Type B pancreatic cell (in vitro differentiated cells): ENCODE data around the gene TBC1D14. TPM values are rescaled to one million over a fixed set of nuclear protein-coding genes. Genes with fewer than 3 reads are reported as not detected.

Source experiments
- DNase-seq: peaks from one replicate; pipeline ENCODE4 v3.0.0; 2021; ENCODE audit warnings: mixed read lengths; ENCODE audit not compliant: unreplicated experiment; ENCODE audit errors: extremely low spot score
- H3K27ac Mint-ChIP-seq: 2 replicates; pipeline ENCODE4 v1.8.0; 2021; ENCODE audit warnings: mild to moderate bottlenecking, mixed read lengths
- H3K27me3 Mint-ChIP-seq: 2 replicates; pipeline ENCODE4 v1.8.0; 2021; ENCODE audit warnings: mixed read lengths
- H3K36me3 Mint-ChIP-seq: 2 replicates; pipeline ENCODE4 v1.8.0; 2021; ENCODE audit warnings: mixed read lengths
- H3K4me1 Mint-ChIP-seq: one replicate; pipeline ENCODE4 v1.8.0; 2021; ENCODE audit warnings: mixed read lengths; ENCODE audit not compliant: unreplicated experiment
- H3K4me3 Mint-ChIP-seq: 2 replicates; pipeline ENCODE4 v1.8.0; 2021; ENCODE audit warnings: mild to moderate bottlenecking, mixed read lengths
- H3K9me3 Mint-ChIP-seq: 2 replicates; pipeline ENCODE4 v1.8.0; 2021; ENCODE audit warnings: mixed read lengths
- CTCF ChIP-seq: fragments of 200-600 bp; sonication (generic); conservative IDR thresholded peaks from 2 replicates; pipeline ENCODE4 v1.5.0; 2021; ENCODE audit warnings: antibody characterized with exemption, mild to moderate bottlenecking
- total RNA-seq: library from RNA; stranded (reverse); gene quantifications from 2 replicates; pipeline ENCODE4 v1.2.1, GENCODE V29; 2021; ENCODE audit warnings: low replicate concordance

Gene TBC1D14
- total RNA-seq, 1 donor from 2014 or later: 55.9 TPM

- peaks cover 10% of the 10 kb centered on the region for H3K27me3 Mint-ChIP-seq
- H3K36me3 Mint-ChIP-seq: peaks cover under 1% of the 10 kb centered on the region
- peak; percentile 21 for TF ChIP-seq CTCF
- H3K27ac Mint-ChIP-seq: peak overlapping the region; percentile 1
- no peak overlapping the region for H3K4me3 Mint-ChIP-seq
- H3K9me3 Mint-ChIP-seq: no peaks in the 10 kb centered on the region
- no peak for DNase-seq
- peaks cover 11% of the 10 kb centered on the region for H3K4me1 Mint-ChIP-seq
These were observed 127.8 kb downstream of the TBC1D14 start for GRCh38 chr4:7037425-7037824.

GRCh38 chr4:7040765-7041164, 131.1 kb downstream of the TBC1D14 start:
- no peak for DNase-seq
- no peaks in the 10 kb centered on the region for H3K9me3 Mint-ChIP-seq
- H3K4me1 Mint-ChIP-seq: peaks cover 26% of the 10 kb centered on the region
- H3K4me3 Mint-ChIP-seq: no peak overlapping the region
- H3K36me3 Mint-ChIP-seq: no peaks in the 10 kb centered on the region
- TF ChIP-seq CTCF: no peak
- peaks cover 10% of the 10 kb centered on the region for H3K27me3 Mint-ChIP-seq
- H3K27ac Mint-ChIP-seq: no peak overlapping the region

GRCh38 chr4:7041246-7041645, 131.6 kb downstream of the TBC1D14 start:
- Mint-ChIP-seq H3K27me3 (peaks cover 10% of the 10 kb centered on the region), H3K4me3 (no peak overlapping the region), H3K27ac (no peak overlapping the region), H3K9me3 (no peaks in the 10 kb centered on the region), H3K36me3 (no peaks in the 10 kb centered on the region), H3K4me1 (peaks cover 28% of the 10 kb centered on the region)
- no peak for TF ChIP-seq CTCF
- no peak for DNase-seq

- Mint-ChIP-seq H3K27ac (peak overlapping the region; percentile 36), H3K9me3 (no peaks in the 10 kb centered on the region), H3K4me1 (peaks cover 34% of the 10 kb centered on the region), H3K4me3 (peak overlapping the region; percentile 89), H3K36me3 (no peaks in the 10 kb centered on the region), H3K27me3 (peaks cover 10% of the 10 kb centered on the region)
- TF ChIP-seq CTCF: no peak
- no peak for DNase-seq
These were observed 132.3 kb downstream of the TBC1D14 start for GRCh38 chr4:7041801-7042502.

- peak; percentile 99 for DNase-seq
- TF ChIP-seq CTCF: peak; percentile 65
- H3K36me3 Mint-ChIP-seq: no peaks in the 10 kb centered on the region
- H3K9me3 Mint-ChIP-seq: no peaks in the 10 kb centered on the region
- peaks cover 37% of the 10 kb centered on the region for H3K4me1 Mint-ChIP-seq
- H3K4me3 Mint-ChIP-seq: peak overlapping the region; percentile 95
- H3K27me3 Mint-ChIP-seq: peaks cover 7% of the 10 kb centered on the region
- H3K27ac Mint-ChIP-seq: peak overlapping the region; percentile 91
These were observed 133.1 kb downstream of the TBC1D14 start for GRCh38 chr4:7042503-7043283.
